Activated CD4-positive, alpha-beta T cell treated with anti-CD3 and anti-CD28 coated beads, Interleukin-2, amount 50 U/mL, for 16 hours (primary cell): ENCODE measurements around the gene SHTN1.

ENCODE experiments used
- DNase-seq: peaks from one replicate; pipeline ENCODE4 v3.0.0-alpha.2; 2020

SHTN1 gene

GRCh38 chr10:116831790-116832189 lies 173.2 kb downstream of the SHTN1 start:
- DNase-seq = no peak
